Measurements from ENCODE around the gene NLRP7.
"Not testable (repeated sequence)": the region's sequence is repeated elsewhere in the genome, so short reads cannot be mapped to it uniquely, and the experiment has no call there.

The NLRP7 gene

GRCh38 chr19:54919646-54920563, 27.4 kb downstream of the NLRP7 start:
- peak in 1 of 2 experiments; percentile 1 for DNase-seq

DNA sequence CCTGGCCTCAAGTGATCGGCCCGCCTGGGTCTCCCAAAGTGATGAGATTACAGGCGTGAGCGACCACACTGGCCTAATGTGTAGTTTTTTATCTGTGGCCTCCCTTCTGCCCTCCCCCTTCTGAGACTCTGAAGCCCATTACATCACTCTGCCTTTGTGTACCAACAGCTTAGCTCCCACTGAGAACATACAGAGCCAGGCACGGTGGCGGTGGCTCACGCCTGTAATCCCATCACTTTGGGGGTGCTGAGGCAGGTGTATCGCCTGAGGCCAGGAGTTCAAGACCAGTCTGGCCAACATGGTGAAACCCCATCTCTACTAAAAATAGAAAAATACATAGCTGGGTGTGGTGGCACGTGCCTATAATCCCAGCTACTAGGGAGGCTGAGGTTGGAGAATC, 28.8 kb downstream of the NLRP7 start:
- DNase-seq: no peak

GRCh38 chr19:54916822-54917221, 30.5 kb downstream of the NLRP7 start:
- no peak for DNase-seq

DNA sequence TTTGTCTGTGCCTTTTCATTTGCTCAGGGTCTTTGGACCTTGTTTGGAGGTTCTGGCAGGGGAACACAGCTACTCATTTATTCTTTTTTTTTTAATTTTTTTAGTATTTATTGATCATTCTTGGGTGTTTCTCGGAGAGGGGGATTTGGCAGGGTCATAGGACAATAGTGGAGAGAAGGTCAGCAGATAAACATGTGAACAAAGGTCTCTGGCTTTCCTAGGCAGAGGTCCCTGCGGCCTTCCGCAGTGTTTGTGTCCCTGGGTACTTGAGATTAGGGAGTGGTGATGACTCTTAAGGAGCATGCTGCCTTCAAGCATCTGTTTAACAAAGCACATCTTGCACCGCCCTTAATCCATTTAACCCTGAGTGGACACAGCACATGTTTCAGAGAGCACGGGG, 39.4 kb downstream of the NLRP7 start:
- not testable (repeated sequence) for DNase-seq

DNA sequence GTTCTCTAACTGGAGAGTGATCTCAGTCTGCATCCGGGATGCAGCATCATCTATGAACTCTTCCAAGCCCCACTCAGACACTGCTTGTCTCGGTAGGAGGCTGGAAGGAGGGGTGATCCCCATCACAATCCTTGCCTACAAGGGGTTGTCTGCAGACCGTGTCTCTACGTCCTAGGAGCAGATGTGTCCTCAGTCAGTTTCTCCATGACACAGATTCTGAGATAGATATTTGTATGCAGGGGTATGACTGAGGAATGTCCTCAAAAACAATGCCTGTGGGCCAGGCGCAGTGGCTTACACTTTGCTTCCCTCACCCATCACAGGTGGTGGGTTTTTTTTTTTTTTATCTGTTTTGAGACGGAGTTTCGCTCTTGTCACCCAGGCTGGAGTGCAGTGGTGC, 40.5 kb downstream of the NLRP7 start:
- DNase-seq: no peak

GRCh38 chr19:54905803-54906511, 41.4 kb downstream of the NLRP7 start, which contains the start of gene NCR1:
Gene NCR1, plus strand, starts transcription at chr19:54906148. Its CDS starts 40 bp downstream, at chr19:54906188.
- DNase-seq: no peak

DNA sequence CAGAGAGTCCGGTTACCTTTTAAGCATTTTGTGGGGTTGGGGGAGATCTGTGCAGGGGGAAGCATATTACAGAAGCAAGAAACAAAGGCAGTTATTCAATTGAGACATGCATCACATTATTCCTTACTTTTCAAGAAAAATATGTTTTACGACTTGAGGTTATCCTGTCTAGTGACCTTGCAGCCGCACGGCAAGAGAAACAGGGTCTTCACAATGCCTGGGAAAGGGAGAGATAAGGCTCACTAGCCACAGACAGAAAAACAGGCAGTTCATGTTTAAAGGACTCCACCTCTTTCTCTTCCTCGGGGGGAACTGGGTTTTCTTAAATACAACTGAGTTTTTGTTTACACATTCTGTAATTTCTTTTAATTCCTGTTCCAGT, 41.9 kb downstream of the NLRP7 start:
- no peak for DNase-seq

GRCh38 chr19:54904261-54904660, 43.1 kb downstream of the NLRP7 start:
- not testable (repeated sequence) for DNase-seq

DNA sequence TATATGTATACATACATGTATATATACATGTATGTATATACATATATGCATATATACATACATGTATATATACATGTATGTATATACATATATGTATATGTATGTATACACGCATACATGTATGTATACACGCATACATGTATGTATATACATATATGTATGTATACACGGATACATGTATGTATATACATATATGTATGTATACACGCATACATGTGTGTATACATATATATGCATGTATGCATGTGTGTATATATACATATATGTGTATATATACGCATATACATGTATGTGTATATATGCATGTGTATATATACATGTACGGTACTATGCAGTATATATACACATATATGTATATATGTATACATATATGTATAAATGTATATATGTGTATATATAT, 44.0 kb downstream of the NLRP7 start:
- no peak for DNase-seq

DNA sequence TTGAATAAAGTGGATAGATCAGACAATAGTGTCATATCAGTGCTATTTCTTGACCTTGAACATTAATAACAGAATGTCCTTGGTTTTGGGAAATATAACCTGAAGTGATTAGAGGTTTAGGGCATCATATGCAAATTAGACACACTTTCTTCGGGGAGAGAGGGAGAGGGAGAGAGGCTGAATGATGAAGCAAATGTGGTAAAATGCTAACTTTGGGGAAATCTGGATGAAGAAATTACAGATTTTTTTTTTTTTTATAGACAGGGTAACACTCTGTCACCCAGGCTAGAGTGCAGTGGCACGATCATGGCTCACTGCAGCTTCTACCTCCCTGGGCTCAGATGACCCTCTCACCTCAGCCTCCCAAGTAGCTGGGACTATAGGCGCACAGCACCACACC, 45.3 kb downstream of the NLRP7 start:
- DNase-seq: no peak

DNA sequence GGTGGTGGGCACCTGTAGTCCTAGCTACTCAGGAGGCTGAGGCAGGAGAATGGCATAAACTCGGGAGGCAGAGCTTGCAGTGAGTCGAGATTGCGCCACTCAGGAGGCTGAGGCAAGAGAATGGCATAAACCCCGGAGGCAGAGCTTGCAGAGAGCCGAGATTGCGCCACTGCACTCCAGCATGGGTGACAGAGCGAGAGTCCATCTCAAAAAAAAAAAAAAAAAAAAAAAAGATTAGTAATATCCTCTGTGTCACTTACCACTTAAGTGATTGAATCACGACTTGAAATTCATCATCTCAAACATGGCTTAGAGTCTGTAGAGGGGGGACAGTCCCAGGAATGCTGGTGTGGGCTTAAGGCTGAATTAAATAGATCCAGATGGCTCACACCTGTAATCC, 46.2 kb downstream of the NLRP7 start:
- not testable (repeated sequence) for DNase-seq

DNA sequence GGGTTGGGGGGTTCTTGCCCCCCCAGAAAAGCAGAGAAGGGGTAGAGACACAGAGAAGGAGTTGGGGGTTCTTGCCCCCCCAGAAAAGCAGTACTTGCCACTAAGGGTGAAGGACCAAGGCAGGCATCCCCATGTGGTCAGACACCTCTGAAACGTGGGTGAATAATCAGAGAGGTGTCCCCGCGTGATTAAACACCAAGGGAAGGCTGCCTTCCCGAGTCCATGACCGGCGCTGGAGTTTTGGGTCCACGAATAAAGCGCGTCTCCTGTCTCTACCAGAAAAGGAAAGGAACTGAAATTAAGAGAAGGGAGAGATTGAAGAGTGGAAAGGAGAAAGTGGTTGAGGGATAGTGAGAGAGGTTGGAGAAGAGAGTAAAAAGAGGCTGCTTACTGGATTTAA, 47.7 kb downstream of the NLRP7 start:
- not testable (repeated sequence) for DNase-seq

- not testable (repeated sequence) for DNase-seq
Measured at GRCh38 chr19:54898685-54899084, 48.6 kb downstream of the NLRP7 start.

- no peak for DNase-seq
Measured at GRCh38 chr19:54896036-54896435, 51.3 kb downstream of the NLRP7 start.

- not testable (repeated sequence) for DNase-seq
Measured at GRCh38 chr19:54894106-54894505, 53.2 kb downstream of the NLRP7 start.

- no peak for DNase-seq
Measured at GRCh38 chr19:54893406-54893805, 53.9 kb downstream of the NLRP7 start.

GRCh38 chr19:54889566-54889965, 57.8 kb downstream of the NLRP7 start:
- DNase-seq: no peak

- no peak for DNase-seq
Measured at GRCh38 chr19:54888239-54888638, 59.1 kb downstream of the NLRP7 start.

DNA sequence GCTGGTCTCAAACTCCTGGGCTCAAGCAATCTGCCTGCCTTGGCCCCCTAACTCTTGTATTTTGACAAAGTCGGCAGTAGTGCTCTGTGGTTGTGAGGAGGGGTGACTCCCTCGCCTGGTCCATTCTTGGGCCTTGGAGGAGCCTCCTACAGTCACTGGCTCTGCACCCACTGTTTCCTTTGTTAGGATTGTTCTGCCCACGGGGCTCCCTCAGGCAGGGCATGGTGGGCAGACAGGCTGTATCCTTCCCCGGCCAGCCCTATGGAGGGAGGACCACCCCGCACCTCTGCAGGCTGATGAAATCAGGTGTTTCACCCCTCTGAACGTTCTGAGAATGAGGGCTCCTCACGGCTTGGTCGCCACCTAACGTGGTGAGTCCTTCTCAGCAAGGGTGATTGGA, 64.1 kb downstream of the NLRP7 start:
- DNase-seq: no peak

DNA sequence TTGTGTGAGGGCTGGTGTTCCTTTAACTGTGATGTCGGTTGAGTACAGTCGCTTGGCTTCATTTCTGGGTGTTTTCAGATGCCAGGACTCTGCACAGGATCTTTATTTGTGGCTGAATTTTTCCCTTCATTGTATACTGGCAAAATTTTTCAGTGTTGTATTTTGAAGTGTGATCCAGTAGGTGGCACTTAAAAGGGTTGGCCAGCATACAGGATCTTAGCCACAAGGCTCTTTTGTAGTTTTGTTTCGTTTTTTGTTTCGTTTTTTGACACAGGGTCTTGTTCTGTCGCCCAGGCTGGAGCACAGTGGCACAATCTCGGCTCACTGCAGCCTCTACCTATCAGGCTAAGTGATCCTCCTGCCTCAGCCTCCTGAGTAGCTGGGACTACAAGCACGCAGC, 64.6 kb downstream of the NLRP7 start:
- DNase-seq: no peak

GRCh38 chr19:54881884-54882283, 65.4 kb downstream of the NLRP7 start:
- DNase-seq: no peak

DNA sequence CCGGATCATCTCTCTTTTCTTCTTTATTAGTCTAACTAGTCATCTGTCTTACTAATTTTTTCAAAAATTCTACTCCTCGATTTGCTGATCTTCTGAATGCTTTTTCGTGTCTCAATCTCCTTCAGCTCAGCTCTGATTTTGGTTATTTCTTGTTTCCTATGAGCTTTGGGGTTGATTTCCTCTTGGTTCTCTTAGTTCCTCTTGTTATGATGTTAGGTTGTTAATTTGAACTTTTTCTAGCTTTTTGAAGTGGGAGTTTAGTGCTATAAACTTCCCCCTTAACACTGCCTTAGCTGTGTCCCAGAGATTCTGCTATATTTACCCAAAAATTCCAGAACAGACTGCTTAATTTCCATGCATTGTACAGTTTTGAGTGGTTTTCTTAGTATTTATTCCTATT, 69.9 kb downstream of the NLRP7 start:
- DNase-seq: no peak

- DNase-seq: no peak
Measured at GRCh38 chr19:54875506-54875905, 71.8 kb downstream of the NLRP7 start.

DNA sequence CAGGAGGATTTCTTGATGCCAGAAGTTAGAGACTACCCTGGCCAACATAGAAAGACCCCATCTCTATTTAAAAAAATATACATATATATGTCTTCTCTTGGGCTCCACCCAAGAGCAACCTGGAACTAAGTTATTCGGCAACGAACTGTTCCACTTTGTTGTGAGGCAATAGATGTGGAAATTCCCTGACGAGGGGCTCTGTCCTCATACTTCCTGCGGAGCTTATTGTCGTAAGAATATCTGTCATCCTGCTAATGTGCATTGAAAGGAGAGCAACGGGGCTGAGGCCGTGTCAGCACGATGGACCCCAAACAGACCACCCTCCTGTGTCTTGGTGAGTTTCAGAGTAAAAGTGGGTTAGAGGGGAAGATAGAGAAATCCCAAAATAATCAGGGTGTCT, 73.3 kb downstream of the NLRP7 start, which contains the start of gene FCAR:
Gene FCAR, plus strand, starts transcription at position 246 of the 400 bp plus-strand sequence. Its CDS starts 55 bp downstream, at position 301.
- DNase-seq: no peak
